CD4-positive, alpha-beta T cell treated with Interferon gamma for 1 hour (primary cell): ENCODE results near the gene OR52D1.

Source experiments
- DNase-seq: peaks from one replicate; pipeline ENCODE4 v3.0.0-alpha.2; 2020

Gene OR52D1

DNA sequence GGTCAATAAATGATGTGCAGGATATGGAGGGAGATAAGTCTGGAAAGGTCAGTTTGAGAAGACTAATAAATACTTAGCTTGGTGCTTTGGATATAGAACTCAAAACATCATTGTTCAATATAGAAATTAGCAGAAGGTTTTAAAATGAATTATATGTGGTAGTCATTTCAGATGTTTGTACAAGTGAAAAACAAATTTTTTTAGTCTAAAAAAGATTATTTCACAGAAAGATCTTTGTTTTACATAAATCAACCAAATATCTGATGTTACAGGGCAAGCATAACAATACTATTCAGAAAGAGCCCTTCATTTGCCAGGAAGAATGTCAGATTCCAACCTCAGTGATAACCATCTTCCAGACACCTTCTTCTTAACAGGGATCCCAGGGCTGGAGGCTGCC is at the start of gene OR52D1:
TSS of gene OR52D1 (plus strand) at position 301 of the 400 bp plus-strand sequence. CDS start at position 323, 22 bp downstream.
- DNase-seq: no peak

DNA sequence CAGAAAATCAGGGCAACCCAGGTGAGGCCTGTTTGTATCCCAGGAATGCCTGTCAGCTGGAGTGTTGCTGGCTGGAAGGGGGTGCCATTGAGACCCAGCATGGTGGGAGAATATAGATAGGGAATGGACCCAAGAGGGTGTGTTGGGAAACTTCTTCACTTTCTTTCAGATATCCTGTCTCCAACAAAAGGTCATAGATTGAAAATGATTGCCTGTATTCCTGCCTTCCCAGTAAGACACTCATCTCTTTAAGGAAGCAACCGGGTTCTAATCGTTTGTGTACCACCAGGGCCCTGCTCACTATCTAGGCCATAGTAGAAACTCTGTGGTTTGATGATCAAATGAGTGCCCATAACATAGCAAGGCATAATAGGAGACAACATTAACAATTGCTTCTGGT is 47.1 kb upstream of the OR52D1 start, which contains the start of gene OR51I1:
TSS of gene OR51I1 (minus strand) at position 101 of the 400 bp plus-strand sequence. CDS start at position 101, 0 bp downstream.
- DNase-seq: no peak

DNA sequence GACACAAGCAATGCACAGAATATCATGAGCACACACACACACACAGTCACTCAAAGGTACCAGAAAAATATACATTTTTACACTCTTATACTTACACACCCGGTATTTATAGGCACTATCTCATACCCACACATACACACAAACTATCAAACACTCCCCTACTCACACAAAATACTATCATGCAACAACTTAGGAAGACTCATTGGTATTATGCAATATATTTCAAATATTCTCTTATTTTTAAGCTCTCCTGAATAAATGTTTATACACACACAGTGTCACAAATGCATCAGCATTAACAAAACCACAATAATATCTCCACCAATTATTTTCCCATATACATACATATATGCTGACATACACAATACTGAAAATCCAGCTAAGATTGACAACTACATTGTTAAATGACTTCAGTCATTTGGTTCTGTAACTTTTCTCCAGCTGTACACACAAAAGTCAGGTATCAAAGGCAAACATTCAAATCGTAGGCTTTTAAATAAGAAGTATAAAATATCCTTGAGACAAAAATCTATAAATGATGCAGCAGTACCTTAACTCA is 44.6 kb upstream of the OR52D1 start:
- no peak for DNase-seq

DNA sequence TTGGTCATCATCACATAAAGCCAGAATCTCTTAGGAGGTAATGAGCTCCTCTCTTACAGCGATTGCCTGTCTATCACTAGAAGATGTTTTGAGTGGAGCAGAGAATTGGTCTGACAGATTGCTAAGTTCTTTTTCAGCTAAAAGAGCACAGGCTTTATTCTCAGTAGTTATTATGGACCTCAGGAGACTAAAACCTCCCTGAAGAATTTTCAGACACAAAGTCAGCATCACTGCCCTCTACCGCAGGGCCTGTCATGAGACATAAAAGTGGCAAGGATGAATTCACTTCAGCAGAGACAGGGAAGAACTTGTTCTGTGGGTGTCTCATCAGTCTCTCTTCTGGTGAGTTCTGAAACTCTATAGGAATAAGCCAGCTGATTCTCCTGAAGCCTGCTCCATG is 39.5 kb upstream of the OR52D1 start, which contains the start of gene OR51I2:
TSS of gene OR51I2 (plus strand) at position 301 of the 400 bp plus-strand sequence. CDS start 4,166 bp downstream, outside the sequence.
- DNase-seq: no peak

DNA sequence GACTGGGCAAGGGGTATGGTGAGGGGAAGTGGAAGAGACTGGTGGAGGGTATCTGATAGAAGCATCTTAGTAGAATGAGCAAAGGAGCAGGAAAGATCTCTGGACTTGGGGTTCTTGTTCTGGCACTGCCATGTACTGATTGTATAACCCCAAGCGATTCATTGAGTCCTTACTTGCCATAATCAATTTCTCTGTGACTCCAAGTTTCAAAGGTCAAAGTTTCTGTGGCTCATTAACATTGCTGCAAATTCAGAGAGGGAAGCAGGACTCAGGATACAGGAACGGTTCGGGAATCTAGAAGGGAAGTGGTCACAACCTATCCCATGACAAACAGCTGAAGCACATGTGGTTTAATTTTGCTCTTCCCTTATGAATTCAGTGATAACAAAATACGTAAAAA is 39.1 kb upstream of the OR52D1 start:
- no peak for DNase-seq

GRCh38 chr11:5460983-5461621 is 27.4 kb upstream of the OR52D1 start:
- no peak for DNase-seq

- DNase-seq: no peak
Measured at GRCh38 chr11:5467527-5467926, 21.0 kb upstream of the OR52D1 start.

DNA sequence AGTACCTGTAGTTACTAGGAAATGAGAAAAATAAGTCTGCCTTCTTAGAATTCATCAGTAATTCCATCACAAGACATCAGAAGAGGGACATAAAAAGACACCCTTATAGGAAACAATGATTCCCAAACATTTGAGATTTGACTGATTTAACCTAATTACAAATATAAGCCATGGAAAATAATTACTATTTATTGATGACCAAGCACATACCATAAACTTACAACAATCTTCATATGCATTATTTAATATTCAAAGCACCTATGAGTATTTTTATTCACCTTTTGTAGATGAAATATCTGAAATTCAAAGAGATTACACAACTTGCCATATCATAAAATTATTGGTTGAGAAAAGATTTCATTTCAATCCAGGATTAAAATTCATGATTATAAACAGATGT is 14.6 kb upstream of the OR52D1 start:
- DNase-seq: no peak

DNA sequence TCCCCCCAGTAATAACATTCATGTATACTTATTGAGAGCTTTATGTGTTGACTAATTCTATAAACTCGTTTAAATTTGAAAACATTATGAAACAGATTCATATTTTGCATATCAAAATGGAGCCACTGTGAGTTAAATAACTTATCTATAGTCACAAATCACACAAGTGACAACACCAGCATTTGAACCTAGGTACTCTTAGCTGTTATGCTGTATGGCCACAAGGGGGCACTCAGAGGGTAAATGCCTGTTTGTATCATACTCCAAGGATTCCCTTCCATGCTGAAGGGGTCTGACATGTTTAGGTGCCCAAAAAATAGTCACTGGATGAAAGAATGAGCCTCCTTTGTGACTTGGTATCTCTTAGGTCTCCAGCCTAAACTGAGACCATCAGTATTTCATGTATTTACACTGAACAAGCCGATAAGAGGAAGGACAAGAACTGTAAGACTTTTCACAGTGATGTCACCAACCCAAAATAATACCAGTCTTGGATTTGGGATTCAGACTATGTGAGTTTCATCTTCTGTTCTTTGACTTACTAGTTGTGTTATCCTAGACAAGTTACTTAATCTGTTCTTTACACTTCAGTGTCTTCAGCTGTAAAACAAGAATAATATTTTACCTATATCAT is 12.2 kb upstream of the OR52D1 start:
- DNase-seq: no peak

DNA sequence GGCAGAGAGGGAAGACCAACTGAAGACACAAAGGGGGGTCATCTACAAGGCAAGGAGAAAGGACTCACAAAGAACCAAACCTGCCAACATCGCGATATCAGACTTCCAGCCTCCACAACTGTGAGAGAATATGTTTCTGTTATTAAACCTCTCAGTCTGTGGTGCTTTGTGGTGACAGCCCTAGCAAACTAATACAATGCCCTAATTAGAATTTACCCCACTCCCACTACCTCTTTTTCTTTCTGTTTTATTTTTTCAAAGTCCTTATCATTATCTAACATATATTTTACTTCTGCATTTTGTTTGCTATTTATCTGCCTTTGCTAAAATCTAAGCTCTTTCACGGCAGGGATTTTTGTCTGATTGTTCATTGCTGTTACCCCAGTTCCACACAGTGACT is 2.5 kb upstream of the OR52D1 start:
- no peak for DNase-seq

- no peak for DNase-seq
Measured at GRCh38 chr11:5486421-5486820, 2.1 kb upstream of the OR52D1 start.

DNA sequence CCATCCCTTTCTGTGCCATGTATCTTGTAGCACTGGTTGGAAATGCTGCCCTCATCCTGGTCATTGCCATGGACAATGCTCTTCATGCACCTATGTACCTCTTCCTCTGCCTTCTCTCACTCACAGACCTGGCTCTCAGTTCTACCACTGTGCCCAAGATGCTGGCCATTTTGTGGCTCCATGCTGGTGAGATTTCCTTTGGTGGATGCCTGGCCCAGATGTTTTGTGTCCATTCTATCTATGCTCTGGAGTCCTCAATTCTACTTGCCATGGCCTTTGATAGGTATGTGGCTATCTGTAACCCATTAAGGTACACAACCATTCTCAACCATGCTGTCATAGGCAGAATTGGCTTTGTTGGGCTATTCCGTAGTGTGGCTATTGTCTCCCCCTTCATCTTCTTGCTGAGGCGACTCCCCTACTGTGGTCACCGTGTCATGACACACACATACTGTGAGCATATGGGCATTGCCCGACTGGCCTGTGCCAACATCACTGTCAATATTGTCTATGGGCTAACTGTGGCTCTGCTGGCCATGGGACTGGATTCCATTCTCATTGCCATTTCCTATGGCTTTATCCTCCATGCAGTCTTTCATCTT is 414 bp downstream of the OR52D1 start:
- no peak for DNase-seq

DNA sequence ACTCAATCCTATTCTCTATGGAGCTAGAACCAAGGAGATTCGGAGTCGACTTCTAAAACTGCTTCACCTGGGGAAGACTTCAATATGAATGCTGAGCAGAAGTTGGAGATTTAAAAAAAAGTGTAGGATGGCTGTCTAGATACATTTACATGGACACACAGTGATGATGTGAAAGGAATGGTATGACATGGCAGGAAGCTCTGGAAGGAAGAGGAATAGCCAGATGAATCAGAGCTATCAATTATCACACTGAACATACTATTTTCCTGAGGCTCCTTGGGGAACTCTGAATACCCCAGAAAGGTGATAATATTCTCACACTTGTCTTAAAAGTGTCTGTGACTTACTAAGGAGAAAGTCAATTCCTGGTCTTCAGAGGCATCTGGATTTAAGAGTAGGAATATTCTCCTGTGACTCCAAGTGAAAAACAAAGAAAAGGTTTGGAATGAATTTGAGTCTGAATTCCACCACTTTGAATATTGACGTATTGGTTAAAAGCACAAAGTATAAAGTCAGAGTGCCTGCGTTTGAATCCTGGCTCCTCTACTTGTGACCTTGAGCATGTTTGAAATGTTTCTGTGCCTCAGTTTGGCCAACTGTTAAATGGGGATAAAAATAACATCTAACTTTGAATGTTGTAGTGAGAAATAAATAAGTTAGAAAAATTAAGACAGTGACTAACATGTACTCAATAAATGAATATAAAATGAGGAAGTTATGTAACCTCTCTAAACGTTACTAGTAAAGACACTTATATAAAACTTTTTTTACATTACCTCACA is 1.3 kb downstream of the OR52D1 start:
- DNase-seq: no peak

DNA sequence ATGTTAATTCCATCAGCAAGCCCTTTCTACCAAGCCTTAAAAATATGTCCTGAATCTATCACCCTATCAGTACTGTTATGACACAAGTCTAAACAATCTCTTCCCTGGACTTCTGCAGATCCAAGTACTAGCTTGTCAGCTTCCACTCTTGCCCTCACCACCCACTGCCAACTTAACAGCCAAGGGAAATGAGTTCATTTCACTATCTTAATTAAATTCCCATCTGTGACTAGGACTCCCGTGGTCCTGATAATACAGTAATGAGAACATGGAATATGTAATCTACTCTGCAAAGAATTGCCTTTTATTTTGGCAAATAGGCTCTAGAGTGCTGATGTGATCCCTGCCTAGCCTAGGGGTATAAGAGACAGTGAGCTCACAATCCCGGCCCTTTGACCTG is 11.2 kb downstream of the OR52D1 start:
- no peak for DNase-seq

DNA sequence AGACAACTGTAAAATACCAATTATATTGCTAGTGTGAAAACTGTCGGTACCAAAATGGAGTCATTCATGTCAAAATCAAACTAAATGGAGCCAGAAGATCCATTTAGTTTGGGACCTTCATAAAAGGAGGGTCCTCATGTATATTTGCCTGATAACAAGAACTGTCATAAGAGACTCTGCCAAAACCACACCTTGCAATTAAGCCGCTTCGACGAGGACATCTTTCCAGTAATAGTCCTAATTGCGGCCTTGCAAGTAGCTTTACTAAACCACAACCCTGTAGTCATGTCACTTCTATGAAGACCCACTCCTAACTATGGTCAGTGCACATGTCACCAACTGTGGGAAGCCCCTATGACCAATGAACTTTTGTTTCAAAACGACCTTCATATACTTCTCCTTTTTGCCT is 11.9 kb downstream of the OR52D1 start:
- no peak for DNase-seq

GRCh38 chr11:5504403-5504921 is 16.0 kb downstream of the OR52D1 start:
- DNase-seq: no peak

GRCh38 chr11:5505363-5506048 is 17.0 kb downstream of the OR52D1 start:
- DNase-seq: no peak

- no peak for DNase-seq
Measured at GRCh38 chr11:5507177-5507932, 18.9 kb downstream of the OR52D1 start.

GRCh38 chr11:5507933-5508305 is 19.4 kb downstream of the OR52D1 start:
- no peak for DNase-seq

DNA sequence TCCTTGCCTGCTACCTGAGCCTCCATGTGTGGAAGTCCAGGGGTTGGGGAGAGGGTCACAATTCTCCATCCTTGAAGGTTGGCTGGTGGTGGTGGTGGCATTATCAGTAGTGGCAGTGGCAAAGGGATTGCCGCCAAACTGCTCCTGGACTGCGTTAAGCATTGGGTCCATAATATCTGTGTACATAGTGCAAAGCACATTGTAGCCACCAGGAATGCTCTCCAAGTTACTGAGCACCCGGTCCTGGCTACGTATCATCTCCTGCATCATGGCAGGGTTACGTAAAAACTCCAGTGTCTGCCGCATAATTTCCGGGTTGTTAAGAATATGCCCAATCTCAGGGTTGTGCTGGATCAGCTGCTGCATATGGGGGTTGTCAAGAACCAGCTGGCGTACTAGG is 20.1 kb downstream of the OR52D1 start:
- no peak for DNase-seq

DNA sequence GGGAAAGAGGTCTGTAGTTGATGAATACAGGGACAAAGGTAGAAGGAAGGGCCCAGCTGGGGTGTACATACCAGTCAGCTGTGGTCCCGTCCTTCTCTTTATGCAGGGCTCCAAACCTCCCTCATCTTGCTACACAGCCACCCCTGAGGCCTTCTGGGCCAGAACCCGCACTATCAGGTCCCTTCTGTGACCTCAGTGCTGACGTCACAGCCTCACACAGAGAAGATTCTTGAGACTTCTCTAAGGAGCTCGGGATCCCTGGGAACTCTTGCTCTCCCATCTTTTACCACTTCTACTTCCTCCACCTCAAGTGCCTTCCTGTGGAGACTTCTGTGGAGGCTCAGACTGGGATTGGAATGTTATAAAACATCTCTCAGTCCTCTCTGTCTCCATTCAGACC is 21.3 kb downstream of the OR52D1 start, which contains the start of gene UBQLN3:
TSS of gene UBQLN3 (minus strand) at position 155 of the 400 bp plus-strand sequence. CDS start 399 bp downstream, outside the sequence.
- no peak for DNase-seq
